SK-N-SH (cell line): Measurements from ENCODE around the gene CANX. TPM values are rescaled to one million over a fixed set of nuclear protein-coding genes. Genes with fewer than 3 reads are reported as not detected.
A peak's percentile ranks its signal among the peaks of the same experiment; 100 is the strongest.

Experiments
- CTCF ChIA-PET: fragments of 300-600, 350-600 bp; formaldehyde crosslinking; extraction: SDS; loops from one replicate; lab custom pipeline; 2021; lab: Yijun Ruan, JAX
- POLR2A ChIA-PET: fragments of 350-600 bp; sonication (Branson Sonifier 250); formaldehyde crosslinking; extraction: SDS; loops from one replicate; lab custom pipeline; 2020; ENCODE audit warnings: antibody characterized with exemption, inconsistent platforms; lab: Yijun Ruan, JAX
- DNase-seq: peaks from one replicate; pipeline ENCODE4 v3.0.0; 2012
- H2AFZ ChIP-seq: fragments of 200-600 bp; sonication (generic); 2 replicates; pipeline ENCODE4 v1.8.1; 2016; ENCODE audit warnings: antibody characterized with exemption, mild to moderate bottlenecking, low read depth
- H3F3A ChIP-seq: fragments of 200-600 bp; sonication (generic); replicated peaks from 2 replicates; pipeline ENCODE3; 2016; ENCODE audit warnings: antibody characterized with exemption, mild to moderate bottlenecking; ENCODE audit not compliant: insufficient read depth
- H3K27ac ChIP-seq, 2 experiments: fragments of 200-500 bp in 1 of 2; fragments of 200-600 bp in 1 of 2; sonication (Bioruptor generic) in 1 of 2; sonication (generic), shearing (Covaris generic) in 1 of 2; 2 replicates each; pipeline versions ENCODE4 v1.5.1 to v1.6.1; 2014 to 2016; ENCODE audit warnings: low read depth in 2 of 2, inconsistent platforms in 1 of 2, low read length in 1 of 2, mild to moderate bottlenecking in 1 of 2, mixed read lengths in 1 of 2
- H3K27me3 ChIP-seq: fragments of 200-600 bp; sonication (generic), shearing (Covaris generic); 2 replicates; pipeline ENCODE4 v1.6.1; 2016; ENCODE audit warnings: mixed run types; ENCODE audit not compliant: insufficient read depth
- H3K36me3 ChIP-seq, 2 experiments: fragments of 200-500 bp in 1 of 2; fragments of 200-600 bp in 1 of 2; sonication (Bioruptor generic) in 1 of 2; sonication (generic) in 1 of 2; replicated peaks in 1 of 2; 2 replicates each; pipeline versions ENCODE3 to v1.5.1; 2014 to 2016; ENCODE audit warnings: low read length in 1 of 2, mild to moderate bottlenecking in 1 of 2; ENCODE audit not compliant: insufficient read depth in 2 of 2, control insufficient read depth in 1 of 2
- H3K4me1 ChIP-seq, 2 experiments: fragments of 200-500 bp in 1 of 2; fragments of 200-600 bp in 1 of 2; sonication (Bioruptor generic) in 1 of 2; sonication (generic), shearing (Covaris generic) in 1 of 2; 2 replicates each; pipeline versions ENCODE4 v1.5.1 to v1.6.1; 2014 to 2016; ENCODE audit warnings: low read depth in 1 of 2, low read length in 1 of 2, mixed run types in 1 of 2; ENCODE audit not compliant: insufficient read depth in 2 of 2, control insufficient read depth in 1 of 2
- H3K4me2 ChIP-seq: fragments of 200-600 bp; sonication (generic), shearing (Covaris generic); 2 replicates; pipeline ENCODE4 v1.6.1; 2017; ENCODE audit warnings: mixed run types
- H3K4me3 ChIP-seq, 2 experiments: fragments of 200-500 bp in 1 of 2; fragments of 200-600 bp in 1 of 2; sonication (Bioruptor generic) in 1 of 2; sonication (generic), shearing (Covaris generic) in 1 of 2; 2 replicates each; pipeline versions ENCODE4 v1.5.1 to v1.8.1; 2014 to 2016; ENCODE audit warnings: low read depth in 2 of 2, inconsistent platforms in 1 of 2, low read length in 1 of 2, mild to moderate bottlenecking in 1 of 2, mixed read lengths in 1 of 2, moderate library complexity in 1 of 2
- H3K79me2 ChIP-seq: fragments of 200-600 bp; sonication (generic); 2 replicates; pipeline ENCODE4 v1.8.1; 2017; ENCODE audit warnings: mild to moderate bottlenecking; ENCODE audit not compliant: insufficient read depth
- H3K9ac ChIP-seq: fragments of 200-600 bp; sonication (generic); 2 replicates; pipeline ENCODE4 v1.6.1; 2017; ENCODE audit warnings: mixed run types
- H3K9me2 ChIP-seq: fragments of 200-600 bp; sonication (generic); 2 replicates; pipeline ENCODE4 v1.6.1; 2017; ENCODE audit warnings: mixed run types
- H3K9me3 ChIP-seq: fragments of 200-600 bp; sonication (generic); 2 replicates; pipeline ENCODE4 v1.6.1; 2017; ENCODE audit warnings: mixed run types, mild to moderate bottlenecking, moderate library complexity
- H4K20me1 ChIP-seq: fragments of 200-600 bp; sonication (generic); 2 replicates; pipeline ENCODE4 v1.6.1; 2017; ENCODE audit warnings: mild to moderate bottlenecking, mixed run types; ENCODE audit not compliant: insufficient read depth
- CHD2 ChIP-seq: fragments of 150-350 bp; IDR thresholded peaks from 2 replicates; pipeline ENCODE4 v1.6.1; 2018; ENCODE audit warnings: low read length; ENCODE audit not compliant: partially characterized antibody
- FOXM1 ChIP-seq: IDR thresholded peaks from 2 replicates; pipeline ENCODE4 v1.4.0; 2012; ENCODE audit warnings: low read depth, mild to moderate bottlenecking
- GABPA ChIP-seq: IDR thresholded peaks from 2 replicates; pipeline ENCODE4 v1.4.0; 2012; ENCODE audit warnings: low read depth, mild to moderate bottlenecking
- IRF3 ChIP-seq: fragments of 150-350 bp; IDR thresholded peaks from 2 replicates; pipeline ENCODE4 v1.6.1; 2016; ENCODE audit warnings: mild to moderate bottlenecking, low read depth, low read length
- JUND ChIP-seq: IDR thresholded peaks from 2 replicates; pipeline ENCODE4 v1.4.0; 2012
- MAX ChIP-seq: IDR thresholded peaks from 2 replicates; pipeline ENCODE4 v1.4.0; 2012; ENCODE audit warnings: low read depth
- NFIC ChIP-seq: IDR thresholded peaks from 2 replicates; pipeline ENCODE4 v1.4.0; 2012; ENCODE audit warnings: borderline replicate concordance
- PBX3 ChIP-seq: IDR thresholded peaks from 2 replicates; pipeline ENCODE4; 2012
- RAD21 ChIP-seq: IDR thresholded peaks from 2 replicates; pipeline ENCODE4 v1.6.1; 2012; ENCODE audit warnings: mild to moderate bottlenecking, low read length
- RFX5 ChIP-seq: IDR thresholded peaks from 2 replicates; pipeline ENCODE4 v1.6.1; 2012; ENCODE audit warnings: mild to moderate bottlenecking, improper control_type of control experiment, low read length
- SMC3 ChIP-seq: IDR thresholded peaks from 2 replicates; pipeline ENCODE4 v1.6.1; 2012; ENCODE audit warnings: low read depth, low read length, improper control_type of control experiment
- TAF1 ChIP-seq: IDR thresholded peaks from 2 replicates; pipeline ENCODE4 v1.6.1; 2012; ENCODE audit warnings: low read depth, mild to moderate bottlenecking, low read length, moderate library complexity, borderline replicate concordance
- TEAD4 ChIP-seq: IDR thresholded peaks from 2 replicates; pipeline ENCODE4 v1.4.0; 2012; ENCODE audit warnings: mild to moderate bottlenecking, borderline replicate concordance; ENCODE audit not compliant: insufficient read depth
- YY1 ChIP-seq: IDR thresholded peaks from 2 replicates; pipeline ENCODE4 v1.4.0; 2012; ENCODE audit warnings: low read depth, mild to moderate bottlenecking
- WGBS: methylation state at CpG from one replicate; pipeline ENCODE4 v1.1.6; 2017; ENCODE audit warnings: low lambda C conversion rate; 5-methylcytosine and 5-hydroxymethylcytosine counted together
- polyA plus RNA-seq, 3 experiments: library from polyadenylated mRNA; depleted of rRNA; stranded (reverse); fragments of >200 nt; gene quantifications; 2 replicates each; pipeline ENCODE4 v1.2.3, GENCODE V29; 2012
- TF ChIP-seq, protein P1 (sequence below): fragments of 150-350 bp; IDR thresholded peaks from 2 replicates; pipeline ENCODE4 v1.6.1; 2017; ENCODE audit warnings: antibody characterized with exemption, low read length, low read depth, borderline replicate concordance

CANX gene
- polyA plus RNA-seq, 1 of the 3 experiments (the other 2 are of a cell fraction): 215 TPM

DNA sequence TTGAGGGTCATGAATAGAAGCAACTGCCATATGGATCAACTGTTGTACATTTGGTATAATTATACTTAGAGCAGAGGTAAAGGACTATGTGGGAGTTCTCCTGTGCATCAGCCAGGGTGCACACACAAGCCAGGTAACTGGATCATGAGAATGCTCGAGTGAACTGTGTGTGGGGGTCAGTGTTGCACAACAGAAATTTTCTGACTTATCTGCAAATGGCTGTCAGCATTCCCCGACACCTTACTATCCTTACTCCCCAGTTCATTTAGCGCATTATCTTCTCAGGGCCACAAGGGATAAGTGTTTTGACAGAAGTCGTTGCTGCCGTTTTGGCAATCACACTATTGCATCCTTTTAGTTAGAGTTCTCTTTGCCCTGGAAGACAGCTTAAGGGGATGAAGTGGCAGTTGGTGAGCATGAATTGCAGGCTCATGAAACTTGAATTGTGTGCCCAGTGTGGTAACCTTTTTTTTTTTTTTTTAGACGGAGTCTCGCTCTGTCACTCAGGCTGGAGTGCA is 1.7 kb downstream of the CANX start:
- WGBS: 73% methylated on average over 7 of the region's 7 CpGs
- ChIA-PET POLR2A (no interaction called here), CTCF (interaction anchor here (0.9 to 1.1 kb wide), 2 partner anchors 19 to 62 kb away, joined by 3 to 4 read pairs; no protein-coding TSS in a partner anchor)
- no peaks in the 10 kb centered on the region for H3K27me3 ChIP-seq
- peak overlapping the region; percentile 99; the same call in 1 of the 2 replicates for H3K9ac ChIP-seq
- H3K9me3 ChIP-seq: no peaks in the 10 kb centered on the region
- peaks cover 85% of the 10 kb centered on the region for H3K79me2 ChIP-seq
- no peak for DNase-seq
- H3K9me2 ChIP-seq: no peaks in the 10 kb centered on the region
- peak overlapping the region; percentile 73 to 97 for H3K4me3 ChIP-seq
- peaks cover 54% of the 10 kb centered on the region for H4K20me1 ChIP-seq
- TF ChIP-seq YY1: no peak
- no peak for TF ChIP-seq PBX3
- no peak for TF ChIP-seq GABPA
- no peak for TF ChIP-seq FOXM1
- TF ChIP-seq TEAD4: no peak
- TF ChIP-seq JUND: no peak
- no peak for TF ChIP-seq RAD21
- no peak for TF ChIP-seq SMC3
- TF ChIP-seq RFX5: no peak
- TF ChIP-seq IRF3: no peak
- peak overlapping the region; percentile 88 for H3K4me2 ChIP-seq
- H3F3A ChIP-seq: peaks cover 7% of the 10 kb centered on the region
- H3K36me3 ChIP-seq: peaks cover 3 to 26% of the 10 kb centered on the region in 2 experiments
- H3K4me1 ChIP-seq: peaks cover 4 to 5% of the 10 kb centered on the region in 2 experiments; a peak in 2 of 4 replicates
- peak overlapping the region in 1 of 2 experiments; percentile 89; a peak in 1 of 4 replicates for H3K27ac ChIP-seq
- H2AFZ ChIP-seq: no peak overlapping the region

GRCh38 chr5:179716286-179716685 is 17.5 kb downstream of the CANX start:
- POLR2A ChIA-PET: no interaction called here
- CTCF ChIA-PET: interaction anchor here (0.9 kb wide), 1 partner anchor 47 kb away, joined by 4 read pairs; no protein-coding TSS in a partner anchor
- Histone ChIP-seq H3K4me2 (no peak overlapping the region), H3K9me3 (no peaks in the 10 kb centered on the region), H2AFZ (no peak overlapping the region), H3F3A (peaks cover 13% of the 10 kb centered on the region), H3K9ac (no peak overlapping the region), H3K36me3 (peaks cover 47 to 87% of the 10 kb centered on the region in 2 experiments), H3K27ac (no peak overlapping the region), H3K4me1 (no peaks in the 10 kb centered on the region), H3K27me3 (no peaks in the 10 kb centered on the region), H3K4me3 (no peak overlapping the region), H4K20me1 (no peaks in the 10 kb centered on the region), H3K79me2 (peaks cover 75% of the 10 kb centered on the region), H3K9me2 (no peaks in the 10 kb centered on the region)
- TF ChIP-seq TAF1: no peak
- no peak for TF ChIP-seq SMC3
- TF ChIP-seq, protein P1, sequence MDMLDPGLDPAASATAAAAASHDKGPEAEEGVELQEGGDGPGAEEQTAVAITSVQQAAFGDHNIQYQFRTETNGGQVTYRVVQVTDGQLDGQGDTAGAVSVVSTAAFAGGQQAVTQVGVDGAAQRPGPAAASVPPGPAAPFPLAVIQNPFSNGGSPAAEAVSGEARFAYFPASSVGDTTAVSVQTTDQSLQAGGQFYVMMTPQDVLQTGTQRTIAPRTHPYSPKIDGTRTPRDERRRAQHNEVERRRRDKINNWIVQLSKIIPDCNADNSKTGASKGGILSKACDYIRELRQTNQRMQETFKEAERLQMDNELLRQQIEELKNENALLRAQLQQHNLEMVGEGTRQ: no peak
- TF ChIP-seq CHD2: no peak
- no peak for TF ChIP-seq NFIC
- no peak for TF ChIP-seq YY1
- no peak for TF ChIP-seq MAX
- TF ChIP-seq JUND: no peak
- TF ChIP-seq GABPA: no peak
- 92% methylated on average over 1 of the region's 1 CpG for WGBS
- DNase-seq: no peak
